Ureter (tissue), 1 donor: ENCODE measurements around the gene SRRM5. TPM values are rescaled to one million over a fixed set of nuclear protein-coding genes. Genes with fewer than 3 reads are reported as not detected.

Source experiments
- total RNA-seq: library from RNA; stranded (reverse); gene quantifications from one replicate; pipeline ENCODE4 v1.2.4, GENCODE V29; 2023
- donor health status: DM: yes; HTN: yes; CAD: no.

Gene SRRM5
- total RNA-seq, 1 donor from 2014 or later = 1.0 TPM

Other genes starting within 250 kb of the SRRM5 start
- not detected for gene TEX101, start 197.2 kb upstream of the SRRM5 start, total RNA-seq
- 15.0 TPM for gene LYPD3, start 146.5 kb upstream of the SRRM5 start, total RNA-seq
- 39.5 TPM for gene PHLDB3, start 107.3 kb upstream of the SRRM5 start, total RNA-seq
- 37.4 TPM for gene ETHE1, start 84.9 kb upstream of the SRRM5 start, total RNA-seq
- gene ZNF575, start 78.9 kb upstream of the SRRM5 start, total RNA-seq = 2.1 TPM
- gene XRCC1, start 36.6 kb upstream of the SRRM5 start, total RNA-seq = 20.3 TPM
- 11.8 TPM for gene PINLYP, start 36.3 kb upstream of the SRRM5 start, total RNA-seq
- gene IRGQ, start 16.0 kb upstream of the SRRM5 start, total RNA-seq = 20.8 TPM
- 20.4 TPM for gene ZNF576, start 15.5 kb upstream of the SRRM5 start, total RNA-seq
- 30.2 TPM for gene ZNF428, start 7.5 kb downstream of the SRRM5 start, total RNA-seq
- gene CADM4, start 27.8 kb downstream of the SRRM5 start, total RNA-seq = 6.6 TPM
- 9.6 TPM for gene PLAUR, start 58.1 kb downstream of the SRRM5 start, total RNA-seq
- gene IRGC, start 104.0 kb downstream of the SRRM5 start, total RNA-seq = not detected
- 60.6 TPM for gene SMG9, start 142.9 kb downstream of the SRRM5 start, total RNA-seq
- 69.2 TPM for gene KCNN4, start 168.9 kb downstream of the SRRM5 start, total RNA-seq
- gene LYPD5, start 190.4 kb downstream of the SRRM5 start, total RNA-seq = 5.9 TPM
- gene ZNF283, start 215.2 kb downstream of the SRRM5 start, total RNA-seq = 15.1 TPM